DMS153 (cell line): ENCODE measurements around the gene PPP1CC.
"Not testable (repeated sequence)": the region's sequence is repeated elsewhere in the genome, so short reads cannot be mapped to it uniquely, and the experiment has no call there.

Experiments used
- DNase-seq: peaks from one replicate; lab custom pipeline; 2025; lab: John Stamatoyannopoulos, UW

PPP1CC gene

GRCh38 chr12:110754101-110754793 is 11.6 kb upstream of the PPP1CC start:
- no peak for DNase-seq

- DNase-seq = no peak
Measured at GRCh38 chr12:110750784-110751461, 8.2 kb upstream of the PPP1CC start.

- no peak for DNase-seq
Measured at GRCh38 chr12:110746550-110746949, 3.9 kb upstream of the PPP1CC start.

GRCh38 chr12:110745542-110746284 is 3.0 kb upstream of the PPP1CC start:
- no peak for DNase-seq

- no peak for DNase-seq
Measured at GRCh38 chr12:110744601-110745264, 2.0 kb upstream of the PPP1CC start.

- DNase-seq = no peak
Measured at GRCh38 chr12:110744151-110744571, 1.5 kb upstream of the PPP1CC start.

GRCh38 chr12:110743571-110744093 is 941 bp upstream of the PPP1CC start:
- no peak for DNase-seq

- DNase-seq = no peak
Measured at GRCh38 chr12:110742096-110742717, 484 bp downstream of the PPP1CC start.

GRCh38 chr12:110741341-110742095 is 1.2 kb downstream of the PPP1CC start:
- no peak for DNase-seq

GRCh38 chr12:110739894-110740293 is 2.8 kb downstream of the PPP1CC start:
- no peak for DNase-seq

- DNase-seq = no peak
Measured at GRCh38 chr12:110739488-110739887, 3.2 kb downstream of the PPP1CC start.

GRCh38 chr12:110737532-110737931 is 5.2 kb downstream of the PPP1CC start:
- DNase-seq = no peak

- not testable (repeated sequence) for DNase-seq
Measured at GRCh38 chr12:110737016-110737415, 5.7 kb downstream of the PPP1CC start.

- DNase-seq = no peak
Measured at GRCh38 chr12:110733900-110734299, 8.8 kb downstream of the PPP1CC start.

- DNase-seq = no peak
Measured at GRCh38 chr12:110733089-110733715, 9.5 kb downstream of the PPP1CC start.

GRCh38 chr12:110732572-110732971 is 10.1 kb downstream of the PPP1CC start:
- no peak for DNase-seq

GRCh38 chr12:110731479-110731878 is 11.2 kb downstream of the PPP1CC start:
- no peak for DNase-seq

- no peak for DNase-seq
Measured at GRCh38 chr12:110728628-110729027, 14.1 kb downstream of the PPP1CC start.

GRCh38 chr12:110726708-110727369 is 15.9 kb downstream of the PPP1CC start:
- no peak for DNase-seq

- no peak for DNase-seq
Measured at GRCh38 chr12:110726028-110726427, 16.7 kb downstream of the PPP1CC start.
